Measurements from ENCODE around the gene GOLGA3. TPM values are rescaled to one million over a fixed set of nuclear protein-coding genes. Genes with fewer than 3 reads are reported as not detected.
"Not testable (repeated sequence)": the region's sequence is repeated elsewhere in the genome, so short reads cannot be mapped to it uniquely, and the experiment has no call there.

GOLGA3 gene
- total RNA-seq, 1 donor from 2014 or later, result 47.5 TPM

GRCh38 chr12:132779781-132780353 is 48.8 kb downstream of the GOLGA3 start:
- no peak for DNase-seq (ENCODE audit: low spot score, unreplicated experiment)
- H3K27ac Mint-ChIP-seq, result no peak overlapping the region
- no peak for TF ChIP-seq CTCF (IDR thresholded peaks at IDR 0.05; ENCODE audit: unreplicated experiment)
- no peaks in the 10 kb centered on the region for H3K9me3 Mint-ChIP-seq (ENCODE audit: low read depth)
- H3K4me1 Mint-ChIP-seq (ENCODE audit: low read depth), result no peaks in the 10 kb centered on the region
- H3K36me3 Mint-ChIP-seq (ENCODE audit: insufficient read depth), result peaks cover 30% of the 10 kb centered on the region
- no peak overlapping the region for H3K4me3 Mint-ChIP-seq (ENCODE audit: low read depth)
- no peaks in the 10 kb centered on the region for H3K27me3 Mint-ChIP-seq

- no peaks in the 10 kb centered on the region for H3K9me3 Mint-ChIP-seq (ENCODE audit: low read depth)
- no peaks in the 10 kb centered on the region for H3K4me1 Mint-ChIP-seq (ENCODE audit: low read depth)
- no peak overlapping the region for H3K27ac Mint-ChIP-seq
- H3K4me3 Mint-ChIP-seq (ENCODE audit: low read depth), result no peak overlapping the region
- H3K36me3 Mint-ChIP-seq (ENCODE audit: insufficient read depth), result peaks cover 28% of the 10 kb centered on the region
- no peak for TF ChIP-seq CTCF (IDR thresholded peaks at IDR 0.05; ENCODE audit: unreplicated experiment)
- no peaks in the 10 kb centered on the region for H3K27me3 Mint-ChIP-seq
- no peak for DNase-seq (ENCODE audit: low spot score, unreplicated experiment)
These were observed 51.1 kb downstream of the GOLGA3 start for GRCh38 chr12:132777614-132778013.

GRCh38 chr12:132776816-132777568 is 51.7 kb downstream of the GOLGA3 start:
- Mint-ChIP-seq H3K4me3 (ENCODE audit: low read depth) (no peak overlapping the region), H3K36me3 (ENCODE audit: insufficient read depth) (peaks cover 27% of the 10 kb centered on the region), H3K27me3 (no peaks in the 10 kb centered on the region), H3K9me3 (ENCODE audit: low read depth) (no peaks in the 10 kb centered on the region), H3K4me1 (ENCODE audit: low read depth) (no peaks in the 10 kb centered on the region), H3K27ac (peak overlapping the region; percentile 84)
- no peak for TF ChIP-seq CTCF (IDR thresholded peaks at IDR 0.05; ENCODE audit: unreplicated experiment)
- no peak for DNase-seq (ENCODE audit: low spot score, unreplicated experiment)

- Mint-ChIP-seq H3K27ac (peak overlapping the region; percentile 84), H3K36me3 (ENCODE audit: insufficient read depth) (peaks cover 24% of the 10 kb centered on the region)
- not testable (repeated sequence) for H3K9me3 Mint-ChIP-seq (ENCODE audit: low read depth)
These were observed 52.4 kb downstream of the GOLGA3 start for GRCh38 chr12:132776230-132776625.

GRCh38 chr12:132775502-132776229 is 53.0 kb downstream of the GOLGA3 start:
- no peak for DNase-seq (ENCODE audit: low spot score, unreplicated experiment)
- Mint-ChIP-seq H3K27me3 (no peaks in the 10 kb centered on the region), H3K36me3 (ENCODE audit: insufficient read depth) (peaks cover 23% of the 10 kb centered on the region), H3K9me3 (ENCODE audit: low read depth) (no peaks in the 10 kb centered on the region), H3K4me3 (ENCODE audit: low read depth) (no peak overlapping the region), H3K4me1 (ENCODE audit: low read depth) (no peaks in the 10 kb centered on the region), H3K27ac (peak overlapping the region; percentile 67)
- no peak for TF ChIP-seq CTCF (IDR thresholded peaks at IDR 0.05; ENCODE audit: unreplicated experiment)

More at GRCh38 chr12:132776230-132776625, 52.4 kb downstream of the GOLGA3 start:
- not testable (repeated sequence) for H3K4me3 Mint-ChIP-seq (ENCODE audit: low read depth); DNase-seq (ENCODE audit: low spot score, unreplicated experiment); H3K27me3 Mint-ChIP-seq; H3K4me1 Mint-ChIP-seq (ENCODE audit: low read depth)
